Esophagus squamous epithelium (tissue), 5 donors: Measurements from ENCODE around the gene JPH3. TPM values are rescaled to one million over a fixed set of nuclear protein-coding genes. Genes with fewer than 3 reads are reported as not detected.

Source experiments
- DNase-seq: peaks from one replicate; lab custom pipeline; 2025; lab: John Stamatoyannopoulos, UW
- H3K27ac ChIP-seq, 4 donors: fragments of 200-600 bp; sonication (generic); one replicate each; pipeline ENCODE4 v1.5.1; 2016 to 2019; ENCODE audit warnings: mild to moderate bottlenecking in 1 of 4
- H3K27me3 ChIP-seq, 4 donors: fragments of 200-600 bp; sonication (generic); 1 replicate in 3 of 4; 2 replicates in 1 of 4; pipeline versions ENCODE4 v1.5.1 to v1.6.0; 2017 to 2021; ENCODE audit warnings: antibody characterized with exemption in 1 of 4
- H3K36me3 ChIP-seq, 3 donors: fragments of 200-600 bp; sonication (generic); one replicate each; pipeline ENCODE4 v1.5.1; 2016 to 2019
- H3K4me1 ChIP-seq, 3 donors: fragments of 200-600 bp; sonication (generic); one replicate each; pipeline ENCODE4 v1.5.1; 2017 to 2019
- H3K4me3 ChIP-seq, 4 donors: fragments of 200-600 bp; sonication (generic); 1 replicate in 3 of 4; 2 replicates in 1 of 4; pipeline ENCODE4 v1.5.1; 2016 to 2019; ENCODE audit warnings: mild to moderate bottlenecking in 2 of 4, moderate library complexity in 1 of 4
- H3K9me3 ChIP-seq, 3 donors: fragments of 200-600 bp; sonication (generic); one replicate each; pipeline ENCODE4 v1.5.1; 2016 to 2019
- CTCF ChIP-seq, 6 experiments: fragments of 450-650 bp in 4 of 6; fragments of 200-600 bp in 2 of 6; sonication (generic) in 2 of 6; IDR thresholded peaks; one replicate each; pipeline ENCODE4 v1.5.1; 2016 to 2019; ENCODE audit warnings: antibody characterized with exemption in 6 of 6, mild to moderate bottlenecking in 4 of 6, moderate library complexity in 4 of 6
- POLR2A ChIP-seq, 4 donors: fragments of 450-650 bp; IDR thresholded peaks; one replicate each; pipeline ENCODE4 v1.6.1; 2017; ENCODE audit warnings: antibody characterized with exemption in 4 of 4, mild to moderate bottlenecking in 4 of 4, moderate library complexity in 3 of 4
- WGBS, 2 donors: methylation state at CpG; one replicate each; pipeline ENCODE4 v1.1.5; 2018; 5-methylcytosine and 5-hydroxymethylcytosine counted together
- intact Hi-C: fragments of 100-400 bp; cut with DNase I; formaldehyde crosslinking; loops from one replicate; pipeline ENCODE4 v1.15.0; 2022
- total RNA-seq, 4 donors: library from RNA; depleted of rRNA; stranded (reverse); fragments of >200 nt; gene quantifications; one replicate each; pipeline ENCODE4 v1.1.0, GENCODE V29; 2016
- donor health status: DM: yes; HTN: yes; CAD: no.

Gene JPH3
- total RNA-seq, 4 donors from 2014 or later = 0.29 to 0.76 (median 0.45) TPM; not detected in 1

GRCh38 chr16:87569601-87570571, 32.4 kb upstream of the JPH3 start:
- Histone ChIP-seq H3K4me3 (no peak overlapping the region), H3K27ac (peak overlapping the region in 2 of 4 donors; percentile 5 to 68), H3K36me3 (no peaks in the 10 kb centered on the region), H3K27me3 (peaks cover 0 to 31% (median 0%) of the 10 kb centered on the region in 4 donors), H3K4me1 (peaks cover 4 to 27% (median 9%) of the 10 kb centered on the region in 3 donors), H3K9me3 (no peaks in the 10 kb centered on the region)
- TF ChIP-seq CTCF (IDR thresholded peaks at IDR 0.05) (no peak), POLR2A (IDR thresholded peaks at IDR 0.05) (no peak)
- 57 to 58% methylated on average over 7 to 13 of the region's 25 CpGs for WGBS, 2 donors
- intact Hi-C loops = no loop called here
- DNase-seq = no peak

- no peak for TF ChIP-seq POLR2A (IDR thresholded peaks at IDR 0.05)
- no peak for TF ChIP-seq CTCF (IDR thresholded peaks at IDR 0.05)
- peaks cover 4 to 27% (median 9%) of the 10 kb centered on the region in 3 donors for H3K4me1 ChIP-seq
- intact Hi-C loops = no loop called here
- H3K4me3 ChIP-seq = no peak overlapping the region
- H3K9me3 ChIP-seq = no peaks in the 10 kb centered on the region
- peak overlapping the region in 3 of 4 donors; percentile 45 to 68 (median 56) for H3K27ac ChIP-seq
- WGBS, 2 donors = 10% methylated on average over 2 of the region's 6 CpGs; no CpG with 5 or more reads in 1 of the 2 donors
- no peak for DNase-seq
- no peaks in the 10 kb centered on the region for H3K36me3 ChIP-seq
- peaks cover 0 to 38% (median 0%) of the 10 kb centered on the region in 4 donors for H3K27me3 ChIP-seq
Measured at GRCh38 chr16:87570572-87570937, 31.8 kb upstream of the JPH3 start.

- H3K9me3 ChIP-seq = no peaks in the 10 kb centered on the region
- TF ChIP-seq CTCF (IDR thresholded peaks at IDR 0.05) = peak in 5 of 6 experiments; percentile 6 to 34 (median 26)
- no peak for TF ChIP-seq POLR2A (IDR thresholded peaks at IDR 0.05)
- WGBS, 2 donors = 17 to 26% methylated on average over 10 to 14 of the region's 24 CpGs
- no peak for DNase-seq
- H3K27me3 ChIP-seq = peaks cover 0 to 42% (median 0%) of the 10 kb centered on the region in 4 donors
- H3K4me1 ChIP-seq = peaks cover 4 to 27% (median 9%) of the 10 kb centered on the region in 3 donors
- intact Hi-C loops = no loop called here
- H3K27ac ChIP-seq = peak overlapping the region in 3 of 4 donors; percentile 45 to 68 (median 56)
- no peaks in the 10 kb centered on the region for H3K36me3 ChIP-seq
- no peak overlapping the region for H3K4me3 ChIP-seq
Measured at GRCh38 chr16:87570938-87571867, 31.1 kb upstream of the JPH3 start.

GRCh38 chr16:87571868-87572244, 30.5 kb upstream of the JPH3 start:
- peaks cover 4 to 27% (median 9%) of the 10 kb centered on the region in 3 donors for H3K4me1 ChIP-seq
- TF ChIP-seq POLR2A (IDR thresholded peaks at IDR 0.05) = no peak
- no peak for TF ChIP-seq CTCF (IDR thresholded peaks at IDR 0.05)
- peak overlapping the region in 3 of 4 donors; percentile 45 to 68 (median 56) for H3K27ac ChIP-seq
- H3K36me3 ChIP-seq = no peaks in the 10 kb centered on the region
- WGBS, 2 donors = 55 to 60% methylated on average over 10 to 11 of the region's 11 CpGs
- intact Hi-C loops = no loop called here
- no peak overlapping the region for H3K4me3 ChIP-seq
- peaks cover 0 to 43% (median 0%) of the 10 kb centered on the region in 4 donors for H3K27me3 ChIP-seq
- no peaks in the 10 kb centered on the region for H3K9me3 ChIP-seq
- DNase-seq = no peak
